RWPE1 (cell line): ENCODE results near the gene CNTN5.
A peak's percentile ranks its signal among the peaks of the same experiment; 100 is the strongest.

Source experiments
- CTCF ChIA-PET: fragments of 350-600 bp; sonication (Branson Sonifier 250); formaldehyde crosslinking; extraction: SDS; loops from one replicate; lab custom pipeline; 2021; lab: Yijun Ruan, JAX
- POLR2A ChIA-PET: fragments of 400-600 bp; formaldehyde crosslinking; extraction: SDS; loops from one replicate; lab custom pipeline; 2020; ENCODE audit warnings: antibody characterized with exemption; ENCODE audit not compliant: low non-redundant PET; lab: Yijun Ruan, JAX
- DNase-seq: peaks from one replicate; pipeline ENCODE4 v3.0.0; 2012; ENCODE audit warnings: low spot score
- H3K27ac ChIP-seq: fragments of 450-650 bp; 2 replicates; pipeline ENCODE4 v1.5.1; 2017
- TF ChIP-seq, protein P1 (sequence below): fragments of 450-650 bp; conservative IDR thresholded peaks from 2 replicates; pipeline ENCODE4 v1.5.1; 2017; ENCODE audit warnings: low read depth, mild to moderate bottlenecking

The CNTN5 gene

DNA sequence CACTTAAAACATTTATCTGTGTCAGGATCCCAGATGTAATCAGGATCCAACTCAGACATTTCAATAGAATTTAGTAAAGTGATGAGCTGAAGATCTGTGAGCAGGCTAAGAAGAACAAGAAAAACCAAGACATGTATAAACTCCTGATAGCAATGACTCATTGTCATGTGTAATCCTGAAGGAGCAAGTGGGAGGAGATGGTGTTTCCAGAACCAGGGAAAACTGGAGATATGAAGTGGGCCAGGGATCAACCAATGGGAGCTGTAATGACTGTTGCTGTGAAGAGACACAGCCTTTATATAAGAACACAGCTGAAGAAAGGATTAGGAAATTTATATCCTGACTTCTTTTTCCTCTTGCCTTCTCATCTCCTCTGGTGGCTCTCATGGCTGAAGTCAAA is 983.8 kb downstream of the CNTN5 start:
- ChIA-PET POLR2A (no interaction called here), CTCF (no interaction called here)
- TF ChIP-seq, protein P1, sequence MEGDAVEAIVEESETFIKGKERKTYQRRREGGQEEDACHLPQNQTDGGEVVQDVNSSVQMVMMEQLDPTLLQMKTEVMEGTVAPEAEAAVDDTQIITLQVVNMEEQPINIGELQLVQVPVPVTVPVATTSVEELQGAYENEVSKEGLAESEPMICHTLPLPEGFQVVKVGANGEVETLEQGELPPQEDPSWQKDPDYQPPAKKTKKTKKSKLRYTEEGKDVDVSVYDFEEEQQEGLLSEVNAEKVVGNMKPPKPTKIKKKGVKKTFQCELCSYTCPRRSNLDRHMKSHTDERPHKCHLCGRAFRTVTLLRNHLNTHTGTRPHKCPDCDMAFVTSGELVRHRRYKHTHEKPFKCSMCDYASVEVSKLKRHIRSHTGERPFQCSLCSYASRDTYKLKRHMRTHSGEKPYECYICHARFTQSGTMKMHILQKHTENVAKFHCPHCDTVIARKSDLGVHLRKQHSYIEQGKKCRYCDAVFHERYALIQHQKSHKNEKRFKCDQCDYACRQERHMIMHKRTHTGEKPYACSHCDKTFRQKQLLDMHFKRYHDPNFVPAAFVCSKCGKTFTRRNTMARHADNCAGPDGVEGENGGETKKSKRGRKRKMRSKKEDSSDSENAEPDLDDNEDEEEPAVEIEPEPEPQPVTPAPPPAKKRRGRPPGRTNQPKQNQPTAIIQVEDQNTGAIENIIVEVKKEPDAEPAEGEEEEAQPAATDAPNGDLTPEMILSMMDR, result no peak
- DNase-seq, result peak; percentile 7
- no peak overlapping the region for H3K27ac ChIP-seq

DNA sequence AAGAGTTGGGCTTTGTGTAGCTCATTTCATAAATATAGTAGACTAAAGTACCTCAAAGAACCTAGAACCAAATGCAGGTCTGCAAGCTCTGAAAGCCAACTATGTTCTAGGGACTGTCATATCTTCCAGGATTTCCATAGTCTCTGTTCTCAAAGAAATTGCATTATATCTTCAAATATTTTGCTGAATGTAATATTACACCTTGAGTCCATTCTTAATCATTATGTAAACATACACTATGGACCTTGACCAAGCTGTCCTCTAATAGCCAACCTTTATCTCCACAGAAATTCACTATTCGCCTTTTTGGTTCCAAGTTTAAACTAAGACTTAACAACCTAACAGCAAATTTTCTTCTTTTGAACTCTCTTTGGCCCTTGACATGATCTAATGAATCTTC is 987.7 kb downstream of the CNTN5 start:
- DNase-seq, result no peak
- H3K27ac ChIP-seq, result no peak overlapping the region
- ChIA-PET CTCF (interaction anchor here (0.6 kb wide), 1 partner anchor 127 kb away, joined by 3 read pairs; no protein-coding TSS in a partner anchor), POLR2A (no interaction called here)
- TF ChIP-seq, protein P1, result no peak

DNA sequence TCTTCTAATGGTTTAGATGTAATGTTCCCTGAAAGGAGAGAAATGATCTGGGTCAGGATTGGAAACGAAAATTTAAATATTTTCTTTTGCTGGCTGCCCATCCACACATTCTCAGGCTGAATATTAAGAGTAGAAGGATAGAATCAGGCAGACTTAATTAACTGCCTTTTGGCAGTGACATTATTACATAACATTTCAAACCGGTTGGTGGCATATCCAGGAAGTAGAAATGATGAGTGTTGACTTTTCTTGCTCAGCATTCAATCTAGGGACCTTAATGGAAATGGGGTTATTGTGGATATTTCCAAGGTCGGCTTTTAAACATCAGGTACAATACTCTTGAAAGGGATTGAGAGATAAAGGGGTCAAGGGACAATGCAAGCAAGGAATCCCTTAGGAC is 989.0 kb downstream of the CNTN5 start:
- TF ChIP-seq, protein P1, result no peak
- CTCF ChIA-PET, result no interaction called here
- no peak for DNase-seq
- POLR2A ChIA-PET, result no interaction called here
- no peak overlapping the region for H3K27ac ChIP-seq

DNA sequence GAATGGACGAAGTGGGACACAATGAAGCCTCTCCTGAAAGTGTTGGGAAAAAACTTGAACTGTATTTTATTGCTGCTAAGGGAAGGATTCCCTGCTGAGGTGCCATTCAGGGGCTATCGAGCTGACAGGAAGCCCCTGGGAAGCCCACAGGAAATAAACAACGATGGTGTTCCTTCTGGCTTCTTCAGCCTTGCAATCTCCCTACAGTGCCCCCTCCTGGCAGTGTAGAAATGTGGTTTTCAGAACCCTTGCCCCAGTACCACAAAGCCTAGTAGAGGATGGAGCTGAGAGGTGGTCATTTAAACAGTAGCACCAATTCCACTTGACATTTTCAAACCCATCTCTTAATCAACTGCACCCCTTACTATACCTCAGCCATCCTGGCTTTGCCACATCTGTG is 989.6 kb downstream of the CNTN5 start:
- DNase-seq, result no peak
- POLR2A ChIA-PET, result no interaction called here
- H3K27ac ChIP-seq, result no peak overlapping the region
- CTCF ChIA-PET, result no interaction called here
- TF ChIP-seq, protein P1, result no peak

DNA sequence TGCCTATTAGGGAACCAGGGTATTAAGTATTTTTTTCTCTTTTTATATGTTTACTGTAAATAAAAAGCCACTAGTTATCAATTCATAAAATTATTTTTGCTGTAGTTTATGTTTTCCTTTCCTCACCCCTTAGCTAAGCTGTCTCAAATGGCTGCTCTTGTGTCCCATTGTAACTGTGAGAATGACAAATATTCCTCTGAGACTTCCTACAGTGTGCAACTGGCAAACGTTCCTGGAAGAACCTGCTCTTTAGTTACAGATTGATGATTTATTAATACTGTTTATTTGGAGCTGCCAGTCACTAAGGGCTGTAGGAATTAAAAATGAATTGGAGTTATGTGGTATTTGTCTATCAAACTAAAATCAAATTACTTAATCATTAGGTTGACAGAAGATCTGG is 990.9 kb downstream of the CNTN5 start:
- TF ChIP-seq, protein P1, result no peak
- H3K27ac ChIP-seq, result no peak overlapping the region
- ChIA-PET CTCF (no interaction called here), POLR2A (no interaction called here)
- DNase-seq, result no peak

DNA sequence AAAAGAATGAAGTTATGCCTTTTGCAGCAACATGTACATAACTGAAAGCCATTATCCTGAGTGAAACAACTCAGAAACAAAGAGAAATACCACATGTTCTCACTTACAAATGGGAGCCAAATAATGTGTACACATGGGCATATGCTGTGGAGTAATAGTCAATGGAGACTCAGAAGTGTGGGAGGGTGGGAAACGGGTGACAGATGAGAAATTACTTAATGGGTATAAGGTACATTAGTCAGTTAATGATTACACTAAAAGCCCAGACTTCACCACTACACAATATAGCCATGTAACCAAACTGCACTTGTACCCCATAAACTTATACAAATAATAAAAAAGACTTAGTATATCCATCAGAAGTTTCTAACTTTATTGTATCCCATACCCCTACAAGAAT is 992.3 kb downstream of the CNTN5 start:
- no peak for DNase-seq
- TF ChIP-seq, protein P1, result no peak
- CTCF ChIA-PET, result no interaction called here
- POLR2A ChIA-PET, result no interaction called here
- no peak overlapping the region for H3K27ac ChIP-seq

DNA sequence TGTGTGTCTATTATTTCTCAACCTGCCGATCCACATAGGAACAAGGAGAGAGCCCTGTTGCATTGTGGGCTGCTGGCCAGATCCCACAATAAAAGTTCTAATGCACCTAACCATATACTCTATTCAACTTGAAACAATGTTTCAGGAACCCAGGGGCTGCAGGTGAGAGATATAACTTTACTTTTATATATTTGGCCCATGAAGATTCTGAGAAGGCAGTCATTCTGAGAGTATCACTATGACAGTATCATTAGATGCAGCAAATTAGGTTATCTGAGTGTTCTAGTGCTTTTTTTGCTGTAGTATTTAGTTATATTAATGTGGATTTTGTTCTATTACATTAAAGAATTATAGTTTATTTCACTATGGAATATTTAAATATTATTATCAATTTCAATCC is 1011.2 kb downstream of the CNTN5 start:
- no peak for DNase-seq
- H3K27ac ChIP-seq, result no peak overlapping the region
- TF ChIP-seq, protein P1, result no peak
- CTCF ChIA-PET, result no interaction called here
- POLR2A ChIA-PET, result no interaction called here
